Astrocyte (in vitro differentiated cells and primary cell): ENCODE data around the gene NOP10.
"Not testable (repeated sequence)": the region's sequence is repeated elsewhere in the genome, so short reads cannot be mapped to it uniquely, and the experiment has no call there.

Experiments used
- CTCF ChIP-seq: IDR thresholded peaks from 2 replicates; pipeline ENCODE4 v1.5.1; 2011; ENCODE audit warnings: low read depth, mild to moderate bottlenecking, inconsistent platforms, low read length, moderate library complexity; ENCODE audit not compliant: insufficient read depth
- EZH2 ChIP-seq: IDR thresholded peaks from 2 replicates; pipeline ENCODE4 v1.6.1; 2012; ENCODE audit warnings: mild to moderate bottlenecking, low read length, inconsistent platforms; ENCODE audit not compliant: insufficient read depth

- TF ChIP-seq CTCF, EZH2: not testable (repeated sequence)
Observed at GRCh38 chr15:34352996-34353395, 10.1 kb upstream of the NOP10 start.
